Ovary (tissue), 10 donors: ENCODE data around the gene INHBB. TPM values are rescaled to one million over a fixed set of nuclear protein-coding genes. Genes with fewer than 3 reads are reported as not detected.

ENCODE experiments used
- DNase-seq, 5 donors: peaks; one replicate each; pipeline ENCODE4 v3.0.0-alpha.2; 2019 to 2020
- H3K27ac ChIP-seq, 2 donors: fragments of 200-600 bp; one replicate each; pipeline versions ENCODE4 v1.5.1 to v1.8.0; 2019 to 2022
- H3K27me3 ChIP-seq: fragments of 200-600 bp; one replicate; pipeline ENCODE4 v1.8.0; 2022
- H3K36me3 ChIP-seq: fragments of 200-600 bp; sonication (generic); one replicate; pipeline ENCODE4 v1.5.1; 2019
- H3K4me1 ChIP-seq: one replicate; pipeline ENCODE4 v1.8.1; 2013; ENCODE audit warnings: mild to moderate bottlenecking, moderate library complexity; ENCODE audit not compliant: insufficient read depth
- H3K4me3 ChIP-seq: fragments of 200-600 bp; sonication (generic); one replicate; pipeline ENCODE4 v1.5.1; 2017
- H3K9me3 ChIP-seq, 2 donors: fragments of 200-600 bp in 1 of 2; sonication (generic) in 1 of 2; one replicate each; pipeline versions ENCODE4 v1.5.1 to v1.8.1; 2013 to 2019; ENCODE audit warnings: mild to moderate bottlenecking in 1 of 2, moderate library complexity in 1 of 2
- CTCF ChIP-seq, 3 donors: fragments of 450-650 bp in 2 of 3; fragments of 200-600 bp in 1 of 3; IDR thresholded peaks; one replicate each; pipeline versions ENCODE4 v1.5.1 to v1.8.0; 2016 to 2022; ENCODE audit warnings: antibody characterized with exemption in 3 of 3, mild to moderate bottlenecking in 1 of 3
- EP300 ChIP-seq: sonication (generic); formaldehyde crosslinking; IDR thresholded peaks from one replicate; pipeline ENCODE4 v1.6.1; 2017; ENCODE audit warnings: antibody characterized with exemption
- POLR2A ChIP-seq: fragments of 450-650 bp; IDR thresholded peaks from one replicate; pipeline ENCODE4 v1.6.1; 2017; ENCODE audit warnings: antibody characterized with exemption, mild to moderate bottlenecking, moderate library complexity
- WGBS, 3 donors: extraction: QIAGEN DNeasy Blood & Tissue Kit in 1 of 3; methylation state at CpG; one replicate each; pipeline versions ENCODE4 v1.1.5 to v1.1.7; 2013 to 2017; 5-methylcytosine and 5-hydroxymethylcytosine counted together
- intact Hi-C, 4 donors: fragments of 100-400 bp; cut with DNase I; formaldehyde crosslinking; loops; one replicate each; pipeline versions ENCODE4 v1.11.0 to v1.15.1; 2022 to 2023
- long read RNA-seq, 3 donors: library from polyadenylated mRNA in 2 of 3; unstranded in 2 of 3; transcript quantifications; one replicate each; pipeline ENCODE4 v2.0.0 and lab custom pipeline, GENCODE V29; 2021 to 2026
- polyA plus RNA-seq, 2 donors: library from polyadenylated mRNA; stranded (reverse); fragments of 200-250 nt in 1 of 2; fragments of 350-450 nt in 1 of 2; fragmentation: Illumina TruSeq in 1 of 2; extraction: RNeasy Lipid Tissue Mini Kit (QIAGEN cat#74804) in 1 of 2; gene quantifications; one replicate each; pipeline ENCODE4 v1.2.3, GENCODE V29; 2013 to 2014
- total RNA-seq, 7 donors: library from RNA; depleted of rRNA in 2 of 7; stranded (reverse); fragments of >200 nt in 2 of 7; fragmentation: NEBNext Ultra II Directional in 3 of 7; extraction: Animal tissue kit (Norgen Biotek cat#: 25700) in 3 of 7; gene quantifications; one replicate each; pipeline versions ENCODE4 v1.1.0 to v1.2.4, GENCODE V29; 2016 to 2023
- donor health status: DM: no; HTN: no; CAD: no; lungs with moderate emphysema.
- donor health status: DM: no; HTN: no; CAD: no.
- donor health status: Bipolar disorder and iron deficiency.
- donor health status: DM: yes; HTN: yes; CAD: no.
- donor health status: DM: no; HTN: no; CAD: no.
- donor health status: DM: yes; HTN: yes; CAD: no.

INHBB gene
- 1 to 10 TPM; 1.1 to 4.8 (median 3.5) TPM for total RNA-seq
- polyA plus RNA-seq = 1 to 10 TPM; 4.8 to 6.9 TPM
- long read RNA-seq, donor 1 = 0 reads
- long read RNA-seq, donor 2, partial matches to known transcripts = 0 of 4 reads
- long read RNA-seq, donor 2, other reads (novel, unspliced or antisense) = 0 of 4 reads
- long read RNA-seq, donor 3, partial matches to known transcripts = 0 of 1 reads
- long read RNA-seq, donor 3, other reads (novel, unspliced or antisense) = 0 of 1 reads

DNA sequence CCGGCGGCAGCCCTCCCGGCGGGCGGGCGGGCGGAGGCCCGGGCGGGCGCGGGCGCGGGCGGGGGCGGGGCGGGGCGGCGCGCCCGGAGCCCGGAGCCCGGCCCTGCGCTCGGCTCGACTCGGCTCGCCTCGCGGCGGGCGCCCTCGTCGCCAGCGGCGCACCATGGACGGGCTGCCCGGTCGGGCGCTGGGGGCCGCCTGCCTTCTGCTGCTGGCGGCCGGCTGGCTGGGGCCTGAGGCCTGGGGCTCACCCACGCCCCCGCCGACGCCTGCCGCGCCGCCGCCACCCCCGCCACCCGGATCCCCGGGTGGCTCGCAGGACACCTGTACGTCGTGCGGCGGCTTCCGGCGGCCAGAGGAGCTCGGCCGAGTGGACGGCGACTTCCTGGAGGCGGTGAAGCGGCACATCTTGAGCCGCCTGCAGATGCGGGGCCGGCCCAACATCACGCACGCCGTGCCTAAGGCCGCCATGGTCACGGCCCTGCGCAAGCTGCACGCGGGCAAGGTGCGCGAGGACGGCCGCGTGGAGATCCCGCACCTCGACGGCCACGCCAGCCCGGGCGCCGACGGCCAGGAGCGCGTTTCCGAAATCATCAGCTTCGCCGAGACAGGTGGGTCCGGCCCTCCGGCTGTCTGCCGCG is at the start of gene INHBB:
TSS of gene INHBB (plus strand) at position 111 of the 641 bp plus-strand sequence. CDS start at position 164, 53 bp downstream.
- Histone ChIP-seq H3K4me1 (peaks cover 10% of the 10 kb centered on the region), H3K36me3 (no peaks in the 10 kb centered on the region), H3K27ac (no peak within 1 kb of the TSS), H3K27me3 (no peaks in the 10 kb centered on the region), H3K4me3 (peak within 1 kb of the TSS; percentile 49), H3K9me3 (no peaks in the 10 kb centered on the region)
- peak in 2 of 5 donors; percentile 36 to 45 for DNase-seq
- TF ChIP-seq CTCF (IDR thresholded peaks at IDR 0.05) (no peak), POLR2A (no peak), EP300 (no peak)
- intact Hi-C loops = loop anchor here in 3 of 4 donors (10.0 kb wide), 3 partner anchors 179 to 729 kb away; no protein-coding TSS in a partner anchor
- 1 to 4% (median 3%) methylated on average over 29 to 94 of the region's 99 CpGs for WGBS, 3 donors

DNA sequence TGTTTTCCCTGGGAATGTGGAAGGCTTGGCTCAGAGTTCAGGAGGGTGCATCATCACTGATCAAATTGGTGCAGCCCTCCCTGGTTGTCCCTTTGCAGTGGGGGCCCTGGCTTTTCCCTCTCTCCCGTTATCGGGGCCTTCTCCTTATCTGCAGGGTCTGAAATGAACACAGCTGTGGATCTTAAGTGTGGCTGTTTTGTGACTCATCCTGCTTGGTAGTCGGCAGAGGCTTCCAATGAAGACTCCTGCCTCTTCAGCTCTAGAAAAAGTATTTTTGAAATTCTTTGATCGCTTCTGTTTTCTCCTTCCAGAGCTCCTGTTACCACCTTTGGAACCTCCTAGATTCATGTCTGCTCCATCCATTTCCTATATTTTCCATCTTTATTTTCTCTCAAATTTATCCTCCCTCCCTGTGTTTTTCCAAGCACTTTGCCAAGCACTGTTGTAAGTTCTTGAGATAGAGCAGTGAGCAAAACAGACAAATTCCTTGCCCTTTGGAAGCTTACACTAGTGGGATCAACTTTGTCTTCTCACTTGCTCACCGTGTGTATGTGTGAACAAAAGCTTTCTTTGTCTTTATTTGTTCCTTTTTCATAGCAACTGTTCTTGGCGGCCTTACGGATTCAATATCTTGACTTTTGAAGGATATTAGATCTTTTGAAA is 47.6 kb upstream of the INHBB start:
- no peak for DNase-seq
- 53 to 58% (median 54%) methylated on average over 7 of the region's 7 CpGs for WGBS, 3 donors
- H3K4me1 ChIP-seq = no peaks in the 10 kb centered on the region
- no peaks in the 10 kb centered on the region for H3K36me3 ChIP-seq
- no peak overlapping the region for H3K27ac ChIP-seq
- intact Hi-C loops = no loop called here
- H3K9me3 ChIP-seq = no peaks in the 10 kb centered on the region
- H3K4me3 ChIP-seq = no peak overlapping the region
- no peaks in the 10 kb centered on the region for H3K27me3 ChIP-seq
- TF ChIP-seq POLR2A = no peak
- no peak for TF ChIP-seq EP300
- TF ChIP-seq CTCF (IDR thresholded peaks at IDR 0.05) = no peak

- Histone ChIP-seq H3K4me1 (no peaks in the 10 kb centered on the region), H3K36me3 (no peaks in the 10 kb centered on the region), H3K27me3 (no peaks in the 10 kb centered on the region), H3K4me3 (no peak overlapping the region), H3K9me3 (no peaks in the 10 kb centered on the region), H3K27ac (no peak overlapping the region)
- no peak for DNase-seq
- TF ChIP-seq EP300 (no peak), POLR2A (no peak), CTCF (IDR thresholded peaks at IDR 0.05) (no peak)
- WGBS, 3 donors = 92 to 98% (median 96%) methylated on average over 9 of the region's 9 CpGs
- intact Hi-C loops = no loop called here
Observed at GRCh38 chr2:120299004-120299403, 46.9 kb upstream of the INHBB start.

DNA sequence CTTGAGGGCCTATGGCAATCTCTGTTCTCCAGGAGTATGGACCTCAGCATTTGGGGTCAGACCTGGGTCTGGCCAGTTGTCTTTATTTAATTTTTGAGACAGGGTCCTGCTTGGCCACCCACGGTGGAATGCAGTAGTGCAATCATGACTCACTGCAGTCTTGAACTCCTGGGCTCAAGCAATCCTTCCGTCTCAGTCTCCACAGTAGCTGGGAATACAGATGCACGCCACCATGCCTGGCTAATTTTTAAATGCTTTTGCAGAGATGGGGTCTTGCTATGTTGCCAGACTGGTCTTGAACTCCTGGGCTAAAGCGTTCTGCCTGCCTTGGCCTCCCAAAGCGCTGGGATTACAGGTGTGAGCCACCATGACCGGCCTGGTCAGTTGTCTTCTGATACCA is 46.4 kb upstream of the INHBB start:
- H3K27me3 ChIP-seq = no peaks in the 10 kb centered on the region
- no peak for DNase-seq
- WGBS, 3 donors = 94 to 95% (median 94%) methylated on average over 6 of the region's 6 CpGs
- no peaks in the 10 kb centered on the region for H3K9me3 ChIP-seq
- intact Hi-C loops = no loop called here
- no peak for TF ChIP-seq POLR2A
- no peak for TF ChIP-seq EP300
- no peak for TF ChIP-seq CTCF (IDR thresholded peaks at IDR 0.05)
- H3K4me1 ChIP-seq = no peaks in the 10 kb centered on the region
- H3K27ac ChIP-seq = no peak overlapping the region
- H3K4me3 ChIP-seq = no peak overlapping the region
- H3K36me3 ChIP-seq = no peaks in the 10 kb centered on the region
